HPDE6-E6E7 (cell line): ENCODE measurements around the gene SAP30BP.
A peak's percentile ranks its signal among the peaks of the same experiment; 100 is the strongest.

Experiments
- DNase-seq: peaks from one replicate; pipeline ENCODE4 v3.0.0; 2011; ENCODE audit warnings: missing footprints; ENCODE audit errors: extremely low spot score

SAP30BP gene

GRCh38 chr17:75739174-75739573 lies 72.0 kb downstream of the SAP30BP start:
- no peak for DNase-seq

DNA sequence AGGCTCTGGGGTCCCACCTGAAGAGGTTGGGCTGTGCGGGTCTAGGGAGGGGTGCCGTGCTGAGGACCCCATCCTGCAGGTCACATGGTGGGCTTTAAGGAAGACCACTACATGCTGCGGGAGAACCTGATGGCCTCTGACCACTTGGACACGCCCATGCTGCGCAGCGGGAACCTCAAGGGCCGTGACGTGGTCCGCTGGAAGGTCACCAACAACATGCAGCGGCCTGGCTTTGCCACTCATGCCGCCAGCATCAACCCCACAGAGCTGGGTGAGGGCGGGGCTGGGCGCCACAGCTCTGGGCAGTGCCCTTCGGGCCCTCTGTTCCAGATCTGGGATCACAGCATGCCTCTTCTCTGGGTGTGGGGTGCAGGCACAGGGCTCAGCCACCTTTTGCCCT lies 72.7 kb downstream of the SAP30BP start:
- DNase-seq, result no peak

DNA sequence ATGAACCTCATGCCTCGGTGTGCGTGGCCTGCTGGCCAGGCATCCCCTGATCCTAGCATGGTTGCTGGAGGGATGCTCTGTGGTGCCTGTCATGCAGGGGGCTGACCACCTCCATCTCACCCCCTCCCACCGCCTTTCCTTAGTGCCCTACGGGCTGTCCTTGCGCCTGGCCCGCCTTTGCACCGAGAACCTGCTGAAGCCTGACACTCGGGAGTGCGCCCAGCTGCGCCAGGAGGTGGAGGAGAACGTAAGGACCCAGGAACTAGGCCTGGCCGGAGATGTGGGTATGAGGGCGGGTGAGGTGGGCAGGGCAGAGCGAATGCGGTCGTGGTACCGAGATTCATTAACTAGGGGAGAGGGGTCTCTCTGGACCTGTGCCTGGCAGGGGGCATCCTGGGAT lies 73.1 kb downstream of the SAP30BP start:
- no peak for DNase-seq

- no peak for DNase-seq
Measured at GRCh38 chr17:75740631-75741077, 73.5 kb downstream of the SAP30BP start.

- no peak for DNase-seq
Measured at GRCh38 chr17:75742337-75742736, 75.2 kb downstream of the SAP30BP start.

DNA sequence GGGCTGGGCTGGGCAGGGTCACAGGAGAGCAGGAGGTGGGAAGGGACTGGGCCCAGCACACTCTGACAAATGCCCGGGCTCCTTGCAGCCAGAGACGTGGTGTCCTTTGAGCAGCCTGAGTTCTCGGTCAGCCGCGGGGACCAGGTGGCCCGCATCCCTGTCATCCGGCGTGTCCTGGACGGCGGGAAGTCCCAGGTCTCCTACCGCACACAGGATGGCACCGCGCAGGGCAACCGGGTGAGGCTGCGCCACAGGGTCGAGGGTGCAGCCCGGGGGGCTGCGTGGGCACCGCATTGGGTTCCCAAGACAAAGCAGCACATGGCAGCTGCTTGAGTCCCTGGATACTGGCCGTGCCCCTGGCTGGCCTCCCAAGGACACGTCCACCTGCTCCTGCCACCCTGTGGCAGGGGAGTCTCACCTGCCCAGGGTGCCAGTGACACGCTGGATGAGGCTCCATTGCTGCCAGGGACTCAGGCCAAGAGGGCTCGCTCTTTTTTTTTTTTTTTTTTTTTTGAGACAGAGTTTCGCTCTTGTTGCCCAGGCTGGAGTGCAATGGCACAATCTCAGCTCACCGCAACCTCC lies 76.6 kb downstream of the SAP30BP start:
- DNase-seq, result no peak

DNA sequence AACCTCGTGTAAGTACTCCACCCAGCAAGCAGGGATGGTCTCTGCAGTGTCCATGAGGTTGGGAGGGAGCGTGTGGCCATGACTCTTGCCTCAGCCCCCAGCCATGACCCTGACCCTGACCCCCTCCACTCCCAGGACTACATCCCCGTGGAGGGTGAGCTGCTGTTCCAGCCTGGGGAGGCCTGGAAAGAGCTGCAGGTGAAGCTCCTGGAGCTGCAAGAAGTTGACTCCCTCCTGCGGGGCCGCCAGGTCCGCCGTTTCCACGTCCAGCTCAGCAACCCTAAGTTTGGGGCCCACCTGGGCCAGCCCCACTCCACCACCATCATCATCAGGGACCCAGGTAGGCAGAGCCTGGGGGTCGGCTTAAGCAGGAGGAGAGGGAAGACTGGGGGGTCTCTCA lies 81.6 kb downstream of the SAP30BP start:
- no peak for DNase-seq

- DNase-seq, result peak; percentile 53
Measured at GRCh38 chr17:75749545-75750389, 82.6 kb downstream of the SAP30BP start.

GRCh38 chr17:75750661-75751423 lies 83.7 kb downstream of the SAP30BP start:
- no peak for DNase-seq

DNA sequence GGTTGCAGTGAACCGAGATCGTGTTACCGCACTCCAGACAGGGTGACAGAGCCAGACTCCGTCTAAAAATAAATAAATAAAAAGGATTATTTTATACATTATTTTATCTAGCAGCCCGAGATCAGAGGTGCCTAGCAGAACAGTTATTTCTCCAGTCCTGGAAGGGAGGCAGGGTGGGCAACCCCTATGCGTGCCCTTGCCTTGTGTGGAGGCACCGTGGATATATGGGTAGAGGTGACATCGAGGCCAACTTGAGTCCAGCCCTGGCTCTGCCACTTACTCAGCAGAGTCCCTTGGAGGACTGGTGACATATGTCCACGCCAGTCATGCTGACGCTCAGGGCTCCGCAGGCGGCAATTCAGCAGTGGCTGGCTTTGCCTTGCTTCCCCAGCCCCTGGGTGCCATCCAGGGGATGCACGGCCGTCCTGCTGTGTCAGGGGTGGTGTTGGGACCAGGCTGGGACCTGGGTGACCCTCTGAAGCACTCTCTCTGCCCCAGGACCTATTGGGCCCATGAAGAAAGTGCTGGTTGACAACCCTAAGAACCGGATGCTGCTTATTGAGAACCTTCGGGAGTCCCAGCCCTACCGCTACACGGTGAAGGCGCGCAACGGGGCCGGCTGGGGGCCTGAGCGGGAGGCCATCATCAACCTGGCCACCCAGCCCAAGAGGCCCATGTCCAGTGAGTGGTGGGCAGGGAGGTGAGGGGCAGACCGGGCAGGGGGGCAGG lies 84.7 kb downstream of the SAP30BP start:
- DNase-seq, result no peak

DNA sequence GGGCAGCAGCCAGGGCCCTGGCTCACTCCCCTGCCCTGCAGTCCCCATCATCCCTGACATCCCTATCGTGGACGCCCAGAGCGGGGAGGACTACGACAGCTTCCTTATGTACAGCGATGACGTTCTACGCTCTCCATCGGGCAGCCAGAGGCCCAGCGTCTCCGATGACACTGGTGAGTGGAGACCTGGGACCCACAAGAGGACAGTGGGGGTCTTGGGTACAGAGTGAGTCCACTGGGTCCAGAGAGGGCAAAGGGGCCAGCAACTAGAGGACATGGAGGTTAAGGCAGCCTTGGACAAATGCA lies 85.2 kb downstream of the SAP30BP start:
- no peak for DNase-seq

- DNase-seq, result no peak
Measured at GRCh38 chr17:75752802-75753513, 85.8 kb downstream of the SAP30BP start.

- no peak for DNase-seq
Measured at GRCh38 chr17:75753514-75754377, 86.6 kb downstream of the SAP30BP start.

GRCh38 chr17:75754378-75755204 lies 87.5 kb downstream of the SAP30BP start:
- DNase-seq, result no peak

- no peak for DNase-seq
Measured at GRCh38 chr17:75755205-75755901, 88.2 kb downstream of the SAP30BP start.

DNA sequence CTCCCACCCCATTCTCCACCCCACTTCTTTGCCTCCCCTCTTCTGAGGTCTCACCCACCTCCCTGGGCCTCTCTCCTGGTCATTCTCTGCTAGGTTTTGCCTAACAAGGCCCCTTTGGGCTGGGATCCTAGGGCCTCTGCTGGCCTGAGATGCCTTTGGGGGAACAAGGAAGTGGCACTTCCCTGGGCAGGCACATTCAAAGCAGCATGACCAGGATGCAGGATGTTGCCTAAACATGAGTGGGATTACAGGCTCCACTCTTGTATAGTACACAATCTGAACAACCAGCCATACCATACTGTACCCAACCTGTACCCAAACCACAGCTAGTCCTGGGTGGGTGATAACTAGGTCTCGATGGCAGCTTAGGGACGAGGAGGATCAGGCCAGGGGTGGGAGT lies 88.9 kb downstream of the SAP30BP start:
- DNase-seq, result no peak

GRCh38 chr17:75756451-75757085 lies 89.4 kb downstream of the SAP30BP start:
- no peak for DNase-seq

GRCh38 chr17:75757086-75757681 lies 90.0 kb downstream of the SAP30BP start:
- DNase-seq, result no peak
